Measurements from ENCODE around the gene SPTAN1.
"Not testable (repeated sequence)": the region's sequence is repeated elsewhere in the genome, so short reads cannot be mapped to it uniquely, and the experiment has no call there.

SPTAN1 gene

GRCh38 chr9:128634111-128634510, 81.7 kb downstream of the SPTAN1 start:
- no peak for DNase-seq

GRCh38 chr9:128634651-128635262, 82.4 kb downstream of the SPTAN1 start:
- DNase-seq, result no peak

GRCh38 chr9:128635266-128636023, 83.1 kb downstream of the SPTAN1 start:
- DNase-seq, result peak; percentile 78

GRCh38 chr9:128636024-128636390, 83.6 kb downstream of the SPTAN1 start:
- no peak for DNase-seq

- no peak for DNase-seq
Observed at GRCh38 chr9:128636556-128637530, 84.5 kb downstream of the SPTAN1 start.

- no peak for DNase-seq
Observed at GRCh38 chr9:128637656-128638055, 85.3 kb downstream of the SPTAN1 start.

GRCh38 chr9:128638580-128638979, 86.2 kb downstream of the SPTAN1 start:
- DNase-seq, result no peak

- DNase-seq, result no peak
Observed at GRCh38 chr9:128640603-128641002, 88.2 kb downstream of the SPTAN1 start.

GRCh38 chr9:128642675-128643245, 90.4 kb downstream of the SPTAN1 start:
- no peak for DNase-seq

- DNase-seq, result no peak
Observed at GRCh38 chr9:128643519-128644300, 91.3 kb downstream of the SPTAN1 start.

- DNase-seq, result peak; percentile 44
Observed at GRCh38 chr9:128648206-128648605, 95.8 kb downstream of the SPTAN1 start.

- DNase-seq, result no peak
Observed at GRCh38 chr9:128651798-128652197, 99.4 kb downstream of the SPTAN1 start.

GRCh38 chr9:128653908-128654307, 101.5 kb downstream of the SPTAN1 start:
- DNase-seq, result no peak

GRCh38 chr9:128654481-128654880, 102.1 kb downstream of the SPTAN1 start:
- no peak for DNase-seq

GRCh38 chr9:128656416-128657343, 104.3 kb downstream of the SPTAN1 start, which contains the start of gene DYNC2I2:
DYNC2I2 (minus strand) TSS chr9:128656847; CDS start chr9:128656726, 121 bp downstream.
- peak; percentile 96 for DNase-seq

- no peak for DNase-seq
Observed at GRCh38 chr9:128657344-128657704, 104.9 kb downstream of the SPTAN1 start.

GRCh38 chr9:128657796-128658195, 105.4 kb downstream of the SPTAN1 start:
- no peak for DNase-seq

- DNase-seq, result not testable (repeated sequence)
Observed at GRCh38 chr9:128666481-128666941, 114.1 kb downstream of the SPTAN1 start.

GRCh38 chr9:128669786-128670185, 117.4 kb downstream of the SPTAN1 start:
- no peak for DNase-seq

GRCh38 chr9:128675382-128675781, 123.0 kb downstream of the SPTAN1 start:
- DNase-seq, result no peak

GRCh38 chr9:128677794-128678193, 125.4 kb downstream of the SPTAN1 start:
- no peak for DNase-seq
